Measurements from ENCODE around the gene NT5C2. TPM values are rescaled to one million over a fixed set of nuclear protein-coding genes. Genes with fewer than 3 reads are reported as not detected.
"Not testable (repeated sequence)": the region's sequence is repeated elsewhere in the genome, so short reads cannot be mapped to it uniquely, and the experiment has no call there.

The NT5C2 gene
- total and polyA plus RNA-seq, 2 of the 8 experiments (the other 6 are each of a cell fraction or from before 2014, with no cell fraction given): 35.2 to 106 TPM

DNA sequence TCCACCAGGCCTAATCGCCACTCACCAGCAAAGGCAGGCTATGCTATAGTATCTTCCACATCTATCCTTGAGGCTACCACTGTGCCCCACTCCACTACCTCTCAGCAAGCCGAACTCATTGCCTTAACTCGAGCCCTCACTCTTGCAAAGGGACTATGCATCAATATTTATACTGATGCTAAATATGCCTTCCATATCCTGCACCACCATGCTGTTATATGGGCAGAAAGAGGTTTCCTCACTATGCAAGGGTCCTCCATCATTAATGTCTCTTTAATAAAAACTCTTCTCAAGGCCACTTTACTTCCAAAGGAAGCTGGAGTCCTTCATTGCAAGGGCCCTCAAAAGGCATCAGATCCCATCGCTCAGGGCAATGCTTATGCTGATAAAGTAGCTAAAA is 17.2 kb upstream of the NT5C2 start:
- H3K4me3 ChIP-seq (ENCODE audit: extremely low read depth in 1 of 4, insufficient read depth in 2 of 4, low read depth in 3 of 4, low read length in 4 of 4); H4K20me1 ChIP-seq (replicated peaks in 1 of 2; ENCODE audit: control insufficient read depth in 1 of 2, insufficient read depth in 2 of 2, low read length in 2 of 2); H2BK120ac ChIP-seq (replicated peaks; ENCODE audit: low read depth, low read length); H4K91ac ChIP-seq (replicated peaks; ENCODE audit: insufficient read length, low read length); H3K23me2 ChIP-seq (ENCODE audit: low read depth, low read length); H3K79me2 ChIP-seq (ENCODE audit: control insufficient read depth in 1 of 2, insufficient read depth in 2 of 2, low read length in 2 of 2); H3K36me3 ChIP-seq (ENCODE audit: control insufficient read depth in 2 of 4, insufficient read depth in 4 of 4, low read length in 3 of 4); POLR2A ChIA-PET (ENCODE audit: partially characterized antibody); H3K27ac ChIP-seq (ENCODE audit: low read depth, low read length); H3K9me3 ChIP-seq (ENCODE audit: insufficient read depth in 2 of 2, low read depth in 1 of 2, low read length in 1 of 2); H2BK20ac ChIP-seq (ENCODE audit: low read length); H3K4ac ChIP-seq (replicated peaks; ENCODE audit: insufficient read length, low read depth, low read length); H3K4me1 ChIP-seq (replicated peaks in 1 of 4; ENCODE audit: control insufficient read depth in 3 of 4, insufficient read depth in 4 of 4, low read length in 3 of 4); H3K27me3 ChIP-seq (replicated peaks in 1 of 4; ENCODE audit: control insufficient read depth in 3 of 4, extremely low read depth in 1 of 4, insufficient read depth in 3 of 4, low read length in 3 of 4); DNase-seq (ENCODE audit: low read depth in 1 of 2, low spot score in 2 of 2); H3K79me1 ChIP-seq (ENCODE audit: low read depth, low read length); FAIRE-seq; H3K18ac ChIP-seq (ENCODE audit: extremely low read depth, low read length); H3K9ac ChIP-seq (replicated peaks in 1 of 4; ENCODE audit: extremely low read depth in 1 of 4, low read depth in 3 of 4, low read length in 3 of 4); H3K14ac ChIP-seq (ENCODE audit: insufficient read length); H2AFZ ChIP-seq (ENCODE audit: low read length); H4K5ac ChIP-seq (ENCODE audit: insufficient read length, low read depth, low read length); H2BK5ac ChIP-seq (ENCODE audit: low read depth, low read length); H2BK12ac ChIP-seq (ENCODE audit: low read depth, low read length); H3K23ac ChIP-seq (ENCODE audit: insufficient read length); H3K4me2 ChIP-seq (ENCODE audit: insufficient read depth in 1 of 2, low read depth in 2 of 2, low read length in 2 of 2); H3K56ac ChIP-seq (replicated peaks; ENCODE audit: insufficient read length, low read depth, low read length); H4K8ac ChIP-seq (ENCODE audit: extremely low read depth, insufficient read depth, low read length); H2BK15ac ChIP-seq (ENCODE audit: low read length); H2AK5ac ChIP-seq (ENCODE audit: low read depth, low read length): not testable (repeated sequence)
- CTCF ChIA-PET (ENCODE audit: partially characterized antibody): interaction anchor here (0.8 kb wide), 1 partner anchor 29 kb away, joined by 3 read pairs; no protein-coding TSS in a partner anchor
- WGBS, 2 experiments (ENCODE audit: extremely low coverage in 1 of 2, insufficient coverage in 1 of 2, insufficient read length in 1 of 2, insufficient replicate concordance in 2 of 2, low coverage in 1 of 2, low lambda C conversion rate in 2 of 2, missing lambda C conversion rate in 1 of 2): 99% methylated on average over 4 of the region's 4 CpGs; no CpG with 5 or more reads in 1 of the 2 experiments
- TF ChIP-seq EP300 (IDR thresholded peaks at IDR 0.05; ENCODE audit: borderline replicate concordance in 1 of 2, low read depth in 2 of 2, low read length in 2 of 2): peak in 1 of 2 experiments; percentile 76; a peak in 1 of 3 replicates
